Stimulated activated CD4-positive, alpha-beta T cell treated with anti-CD3 and anti-CD28 coated beads, Interleukin-2, amount 100 ng/mL, for 48 hours (primary cell): ENCODE measurements around the gene SEC14L2.
"Not testable (repeated sequence)": the region's sequence is repeated elsewhere in the genome, so short reads cannot be mapped to it uniquely, and the experiment has no call there.

Experiments
- DNase-seq, 2 donors: peaks; one replicate each; pipeline ENCODE4 v3.0.0-alpha.2; 2020

SEC14L2 gene

DNA sequence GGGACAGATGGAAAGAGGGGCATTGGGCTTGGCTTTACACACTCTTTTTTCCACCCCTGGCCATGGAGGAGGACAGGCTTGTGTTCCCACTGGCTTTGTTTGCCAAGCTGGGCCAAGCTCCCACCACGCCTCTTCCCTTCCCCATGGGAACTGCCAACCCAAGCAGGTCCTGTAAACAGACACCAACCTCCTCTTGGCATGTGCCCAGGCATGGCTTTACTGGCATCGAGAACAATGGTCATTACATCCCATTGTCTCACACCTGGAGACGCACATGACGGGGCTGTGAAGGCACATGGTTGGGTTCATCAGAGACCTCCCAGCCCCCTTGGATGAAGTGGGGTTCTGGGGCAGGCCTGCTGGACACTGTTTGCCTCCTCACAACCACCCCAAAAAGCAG is 63.3 kb downstream of the SEC14L2 start:
- DNase-seq = no peak

- not testable (repeated sequence) for DNase-seq
Measured at GRCh38 chr22:30460555-30460954, 63.7 kb downstream of the SEC14L2 start.

GRCh38 chr22:30469165-30469564 is 72.3 kb downstream of the SEC14L2 start:
- no peak for DNase-seq

DNA sequence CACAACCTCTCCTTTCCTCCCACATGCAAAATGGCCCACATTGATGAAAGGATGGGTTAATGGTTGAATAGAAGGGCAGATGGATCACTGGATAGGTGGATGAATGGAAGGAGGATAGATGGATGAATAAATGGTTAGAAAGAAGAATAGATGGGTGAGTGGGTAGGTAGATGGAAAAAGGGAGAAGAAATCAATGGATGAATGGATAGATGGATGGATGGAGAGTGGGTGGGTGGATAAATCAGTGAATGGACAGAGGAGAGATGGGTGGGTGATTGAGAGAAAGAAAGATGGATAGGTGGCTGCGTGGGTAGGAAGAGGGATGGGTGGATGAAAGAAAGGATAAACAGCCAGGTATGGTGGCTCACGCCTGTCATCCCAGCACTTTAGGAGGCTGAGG is 73.8 kb downstream of the SEC14L2 start:
- no peak for DNase-seq

- DNase-seq = no peak
Measured at GRCh38 chr22:30471616-30472318, 74.9 kb downstream of the SEC14L2 start, which contains the start of gene SEC14L3. Gene SEC14L3, minus strand, starts transcription at chr22:30472017. Its CDS starts 59 bp downstream, at chr22:30471958.

DNA sequence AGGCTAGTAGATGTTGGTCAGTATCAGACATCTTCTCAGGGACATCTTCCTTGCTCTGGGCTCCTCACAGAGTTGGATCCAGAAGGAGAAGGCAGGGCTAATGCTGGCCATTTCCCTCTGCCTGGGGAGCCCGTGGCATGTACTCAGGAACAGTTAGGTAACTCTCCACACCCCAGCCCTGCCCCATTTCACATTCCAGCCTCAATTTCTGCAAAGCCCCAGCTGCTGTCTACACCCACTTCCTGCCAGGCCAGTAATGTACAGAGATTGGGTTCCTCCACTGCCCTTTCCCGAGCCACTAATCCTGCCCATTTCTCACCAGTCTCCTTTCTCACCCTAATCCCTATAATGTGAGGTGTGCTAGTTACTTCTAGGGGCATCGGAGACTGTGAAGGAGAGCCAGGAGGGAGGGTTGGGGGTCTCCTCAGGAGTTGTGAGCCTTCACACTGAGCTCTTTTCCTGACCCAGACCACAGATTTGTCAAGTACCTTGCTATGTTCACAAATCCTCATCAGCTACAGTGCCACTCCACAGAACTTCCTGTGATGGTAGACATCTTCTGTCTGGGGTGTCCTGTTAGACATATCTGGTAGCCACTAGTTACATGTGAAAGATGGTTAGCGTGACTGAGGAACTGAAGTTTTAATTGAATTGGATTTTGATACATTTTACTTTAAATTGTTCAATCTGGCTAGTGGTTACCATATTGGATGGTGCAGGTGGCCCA is 76.3 kb downstream of the SEC14L2 start:
- no peak for DNase-seq

- no peak for DNase-seq
Measured at GRCh38 chr22:30474121-30474520, 77.3 kb downstream of the SEC14L2 start.
